HG03060 (cell line): Measurements from ENCODE around the gene KRT7.

Experiments used
- ATAC-seq: cut with Tn5 transposase; IDR thresholded peaks from one replicate; pipeline ENCODE4 v1.9.1; 2021; ENCODE audit warnings: low read depth, moderate number of reproducible peaks; ENCODE audit not compliant: unreplicated experiment

KRT7 gene

GRCh38 chr12:52198454-52199215, 34.4 kb upstream of the KRT7 start:
- ATAC-seq = no peak

GRCh38 chr12:52199294-52199919, 33.6 kb upstream of the KRT7 start:
- no peak for ATAC-seq

GRCh38 chr12:52200086-52200780, 32.8 kb upstream of the KRT7 start:
- ATAC-seq = no peak

- no peak for ATAC-seq
Observed at GRCh38 chr12:52200781-52201450, 32.1 kb upstream of the KRT7 start.

GRCh38 chr12:52201451-52201839, 31.6 kb upstream of the KRT7 start:
- ATAC-seq = no peak

GRCh38 chr12:52202361-52203078, 30.5 kb upstream of the KRT7 start:
- ATAC-seq = no peak

DNA sequence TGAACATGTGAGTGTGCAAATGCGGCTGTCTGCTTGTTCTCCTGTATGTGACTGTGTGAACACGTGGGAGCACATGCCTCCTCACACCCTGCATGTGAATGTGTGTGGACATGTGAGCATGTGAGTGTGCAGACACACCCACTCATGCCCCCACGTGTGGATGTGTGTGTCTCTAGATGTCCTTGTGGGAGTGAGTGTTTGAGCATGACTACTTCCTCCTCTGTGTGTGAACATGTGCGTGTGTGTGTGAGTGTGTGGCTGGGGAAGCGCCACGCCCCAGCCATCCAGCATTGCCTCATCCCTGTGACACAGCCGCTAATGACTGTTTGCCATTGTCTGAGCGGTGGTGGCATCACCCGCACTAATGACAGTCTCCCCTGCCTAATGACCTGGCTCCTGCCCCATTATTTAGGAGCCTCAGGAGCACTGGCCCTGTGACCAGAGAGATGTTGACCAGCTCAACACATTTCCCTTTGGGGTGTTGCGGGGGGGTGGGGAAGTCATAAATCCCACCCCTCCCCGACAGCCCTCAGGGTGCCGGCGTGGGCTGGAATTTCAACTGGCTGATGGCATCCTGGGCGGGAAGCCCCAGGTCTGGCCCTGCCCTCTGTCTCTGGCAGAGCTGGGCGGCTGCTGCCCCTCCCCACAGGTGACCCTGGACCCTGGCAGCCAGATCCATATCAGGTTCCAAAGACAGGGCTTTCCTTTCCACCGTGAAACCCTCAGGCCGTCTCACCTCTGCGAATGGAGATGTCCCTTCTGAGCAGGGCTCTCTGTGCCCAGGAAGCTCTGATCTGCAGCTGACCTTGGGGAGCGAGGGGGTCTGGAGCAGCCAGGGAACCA, 29.7 kb upstream of the KRT7 start:
- ATAC-seq = no peak

GRCh38 chr12:52204095-52204930, 28.7 kb upstream of the KRT7 start:
- ATAC-seq = no peak

DNA sequence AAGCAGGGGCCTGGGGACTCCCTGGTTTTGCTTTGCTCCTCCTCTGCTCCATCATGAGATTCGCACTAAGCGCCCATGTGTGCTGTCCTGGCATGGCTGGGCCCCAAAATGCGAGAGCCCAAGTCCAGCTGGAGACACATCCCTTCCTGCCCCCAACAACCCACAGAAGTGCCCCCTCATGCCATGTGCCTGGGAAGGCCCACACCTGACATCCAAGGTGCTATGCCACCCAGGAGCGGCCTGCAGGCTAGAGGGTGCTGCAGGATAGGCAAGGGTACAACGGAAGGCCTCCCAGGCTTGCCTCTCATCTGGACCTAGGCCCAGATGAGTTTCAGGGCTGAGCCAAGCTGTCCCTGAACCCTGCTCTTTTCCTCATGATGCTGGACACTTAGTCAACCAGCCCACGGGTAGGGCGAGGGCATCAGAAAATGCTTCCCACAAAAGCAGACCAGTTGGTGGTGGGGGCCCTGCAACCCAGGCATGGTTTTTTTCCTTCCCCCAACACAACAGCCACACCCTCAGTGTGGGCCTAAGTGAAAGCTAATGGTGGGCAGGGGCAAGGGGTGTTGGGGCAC, 28.0 kb upstream of the KRT7 start:
- no peak for ATAC-seq

GRCh38 chr12:52205612-52206303, 27.3 kb upstream of the KRT7 start:
- no peak for ATAC-seq

DNA sequence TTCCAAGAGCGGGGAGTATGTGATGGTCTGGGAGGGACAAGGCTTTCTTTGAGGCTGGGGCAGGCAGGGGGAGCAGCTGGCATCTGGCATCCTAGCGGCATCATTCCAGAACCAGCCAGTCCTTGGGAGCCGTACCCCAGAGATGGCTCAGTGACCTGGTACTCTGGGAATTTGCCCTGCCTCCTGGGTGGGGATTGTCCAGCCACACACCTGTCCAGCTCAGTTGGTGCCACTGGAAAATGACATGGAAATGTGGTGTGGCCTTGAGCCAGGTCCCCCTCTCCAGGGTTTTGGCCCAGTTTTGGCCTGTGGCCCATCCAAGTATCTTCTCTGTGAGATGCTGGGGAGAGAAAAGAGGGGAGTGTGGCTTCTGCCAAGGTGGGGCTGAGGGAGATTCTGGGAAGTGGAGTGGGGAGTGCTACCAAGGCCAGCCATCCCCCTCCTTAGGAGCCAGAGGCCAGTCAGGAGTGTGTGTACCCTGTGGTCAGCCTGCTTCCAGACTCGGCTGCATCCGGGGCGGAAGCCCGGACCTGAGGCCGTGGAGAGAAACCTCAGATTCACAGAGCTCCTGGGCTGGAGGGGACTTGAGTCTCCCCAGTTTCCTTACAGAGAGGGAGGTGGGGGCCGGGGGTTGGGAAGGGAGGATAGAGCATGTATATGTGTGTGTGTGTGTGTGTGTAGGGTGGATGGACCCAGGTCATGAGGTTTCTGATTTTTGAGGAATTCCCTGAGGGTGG, 26.6 kb upstream of the KRT7 start:
- ATAC-seq = no peak

DNA sequence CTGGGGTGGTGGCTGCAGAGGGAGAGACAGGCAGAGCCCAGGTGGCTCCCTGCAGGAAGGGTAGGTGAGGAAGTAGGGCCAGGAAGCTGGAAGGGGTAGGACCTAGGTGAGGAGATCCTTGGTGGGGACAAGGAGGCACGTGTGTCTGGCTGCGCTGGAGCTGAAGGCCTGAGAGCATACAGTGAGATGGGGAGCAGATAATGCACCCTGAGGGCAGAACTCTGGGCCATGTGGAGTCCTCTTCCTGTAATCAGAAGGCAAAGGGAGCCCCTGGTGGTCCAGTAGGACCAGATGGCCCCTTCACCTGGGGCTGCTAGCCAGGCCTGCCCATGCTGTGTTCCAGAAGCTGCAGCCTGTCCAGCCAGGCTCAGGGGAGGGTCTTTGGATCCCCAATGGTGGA, 25.9 kb upstream of the KRT7 start:
- no peak for ATAC-seq

GRCh38 chr12:52207895-52208294, 25.1 kb upstream of the KRT7 start:
- ATAC-seq = no peak

- ATAC-seq = no peak
Observed at GRCh38 chr12:52208424-52209165, 24.4 kb upstream of the KRT7 start.

GRCh38 chr12:52209321-52209720, 23.7 kb upstream of the KRT7 start:
- no peak for ATAC-seq

- no peak for ATAC-seq
Observed at GRCh38 chr12:52210186-52210924, 22.7 kb upstream of the KRT7 start.
